ENCODE results near the gene LAMA3.
A peak's percentile ranks its signal among the peaks of the same experiment; 100 is the strongest.

The LAMA3 gene

GRCh38 chr18:23875966-23876895 lies 187.0 kb downstream of the LAMA3 start:
- FAIRE-seq (no peak), DNase-seq (ENCODE audit: low spot score) (no peak)

GRCh38 chr18:23876921-23877320 lies 187.7 kb downstream of the LAMA3 start:
- FAIRE-seq (no peak), DNase-seq (ENCODE audit: low spot score) (no peak)

GRCh38 chr18:23877371-23877770 lies 188.1 kb downstream of the LAMA3 start:
- DNase-seq (ENCODE audit: low spot score) (no peak), FAIRE-seq (no peak)

GRCh38 chr18:23878336-23878900 lies 189.2 kb downstream of the LAMA3 start:
- no peak for FAIRE-seq
- no peak for DNase-seq (ENCODE audit: low spot score)

GRCh38 chr18:23879126-23879525 lies 189.9 kb downstream of the LAMA3 start:
- FAIRE-seq: no peak

GRCh38 chr18:23879544-23879943 lies 190.3 kb downstream of the LAMA3 start:
- DNase-seq (ENCODE audit: low spot score) (no peak), FAIRE-seq (no peak)

More at GRCh38 chr18:23879126-23879525, 189.9 kb downstream of the LAMA3 start:
- DNase-seq (ENCODE audit: low spot score): no peak

- no peak for DNase-seq (ENCODE audit: low spot score)
- FAIRE-seq: no peak
Measured at GRCh38 chr18:23879966-23880565, 190.8 kb downstream of the LAMA3 start.

GRCh38 chr18:23880931-23881617 lies 191.8 kb downstream of the LAMA3 start:
- no peak for DNase-seq (ENCODE audit: low spot score)
- no peak for FAIRE-seq

GRCh38 chr18:23881778-23882177 lies 192.5 kb downstream of the LAMA3 start:
- no peak for DNase-seq (ENCODE audit: low spot score)
- FAIRE-seq: no peak

- no peak for DNase-seq (ENCODE audit: low spot score)
- FAIRE-seq: no peak
Measured at GRCh38 chr18:23882616-23883276, 193.5 kb downstream of the LAMA3 start.

GRCh38 chr18:23883277-23883790 lies 194.1 kb downstream of the LAMA3 start:
- FAIRE-seq (no peak), DNase-seq (ENCODE audit: low spot score) (no peak)

GRCh38 chr18:23884681-23885375 lies 195.6 kb downstream of the LAMA3 start:
- DNase-seq (ENCODE audit: low spot score) (no peak), FAIRE-seq (no peak)

GRCh38 chr18:23885750-23886149 lies 196.5 kb downstream of the LAMA3 start:
- no peak for FAIRE-seq
- DNase-seq (ENCODE audit: low spot score): no peak

- no peak for FAIRE-seq
Measured at GRCh38 chr18:23887035-23887434, 197.8 kb downstream of the LAMA3 start.

GRCh38 chr18:23887493-23887892 lies 198.2 kb downstream of the LAMA3 start:
- FAIRE-seq: no peak
- no peak for DNase-seq (ENCODE audit: low spot score)

More at GRCh38 chr18:23887035-23887434, 197.8 kb downstream of the LAMA3 start:
- DNase-seq (ENCODE audit: low spot score): no peak

GRCh38 chr18:23888881-23889280 lies 199.6 kb downstream of the LAMA3 start:
- DNase-seq (ENCODE audit: low spot score) (no peak), FAIRE-seq (no peak)

GRCh38 chr18:23889907-23890306 lies 200.7 kb downstream of the LAMA3 start:
- DNase-seq (ENCODE audit: low spot score) (no peak), FAIRE-seq (no peak)

- FAIRE-seq: no peak
- DNase-seq (ENCODE audit: low spot score): peak; percentile 8
Measured at GRCh38 chr18:23890589-23890988, 201.3 kb downstream of the LAMA3 start.

- no peak for FAIRE-seq
- DNase-seq (ENCODE audit: low spot score): no peak
Measured at GRCh38 chr18:23893653-23894052, 204.4 kb downstream of the LAMA3 start.

- FAIRE-seq (no peak), DNase-seq (ENCODE audit: low spot score) (no peak)
Measured at GRCh38 chr18:23894661-23895175, 205.5 kb downstream of the LAMA3 start.
